ENCODE results near the gene MARCHF3.

Gene MARCHF3

GRCh38 chr5:126994485-126994884, 35.9 kb downstream of the MARCHF3 start:
- Histone ChIP-seq H3K4me3 (IDR thresholded peaks at IDR 0.05; ENCODE audit: insufficient read depth, low read depth, low read length) (no peak overlapping the region), H3K27ac (no peak overlapping the region), H3K27me3 (ENCODE audit: insufficient read depth, low read depth) (no peaks in the 10 kb centered on the region), H2AFZ (ENCODE audit: low read depth) (no peak overlapping the region), H3K36me3 (ENCODE audit: insufficient read depth) (no peaks in the 10 kb centered on the region), H4K20me1 (ENCODE audit: insufficient read depth) (no peaks in the 10 kb centered on the region), H3K79me2 (ENCODE audit: insufficient read depth, low read depth) (no peaks in the 10 kb centered on the region), H3K9ac (no peak overlapping the region), H3K4me2 (no peak overlapping the region), H3K4me1 (ENCODE audit: low read depth, poor library complexity, severe bottlenecking) (peaks cover 24% of the 10 kb centered on the region)
- no peak for TF ChIP-seq CTCF (conservative IDR thresholded peaks at IDR 0.05; ENCODE audit: low read depth, low read length)

- Histone ChIP-seq H3K27me3 (ENCODE audit: insufficient read depth, low read depth) (no peaks in the 10 kb centered on the region), H4K20me1 (ENCODE audit: insufficient read depth) (no peaks in the 10 kb centered on the region), H3K9ac (no peak overlapping the region), H3K4me3 (IDR thresholded peaks at IDR 0.05; ENCODE audit: insufficient read depth, low read depth, low read length) (no peak overlapping the region), H3K27ac (peak overlapping the region; percentile 5; the same call in 1 of the 2 replicates), H2AFZ (ENCODE audit: low read depth) (no peak overlapping the region), H3K36me3 (ENCODE audit: insufficient read depth) (no peaks in the 10 kb centered on the region), H3K4me2 (peak overlapping the region; percentile 23; the same call in 1 of the 2 replicates), H3K79me2 (ENCODE audit: insufficient read depth, low read depth) (no peaks in the 10 kb centered on the region), H3K4me1 (ENCODE audit: low read depth, poor library complexity, severe bottlenecking) (peaks cover 16% of the 10 kb centered on the region)
- TF ChIP-seq CTCF (conservative IDR thresholded peaks at IDR 0.05; ENCODE audit: low read depth, low read length): no peak
These were observed 42.3 kb downstream of the MARCHF3 start for GRCh38 chr5:126988021-126988569.

- Histone ChIP-seq H3K4me3 (IDR thresholded peaks at IDR 0.05; ENCODE audit: insufficient read depth, low read depth, low read length) (no peak overlapping the region), H2AFZ (ENCODE audit: low read depth) (no peak overlapping the region), H3K9ac (no peak overlapping the region), H3K36me3 (ENCODE audit: insufficient read depth) (no peaks in the 10 kb centered on the region), H3K4me2 (no peak overlapping the region), H4K20me1 (ENCODE audit: insufficient read depth) (no peaks in the 10 kb centered on the region), H3K27me3 (ENCODE audit: insufficient read depth, low read depth) (no peaks in the 10 kb centered on the region), H3K79me2 (ENCODE audit: insufficient read depth, low read depth) (no peaks in the 10 kb centered on the region), H3K4me1 (ENCODE audit: low read depth, poor library complexity, severe bottlenecking) (peaks cover 16% of the 10 kb centered on the region), H3K27ac (no peak overlapping the region)
- TF ChIP-seq CTCF (conservative IDR thresholded peaks at IDR 0.05; ENCODE audit: low read depth, low read length): no peak
These were observed 43.0 kb downstream of the MARCHF3 start for GRCh38 chr5:126987271-126987899.

GRCh38 chr5:126984632-126985031, 45.7 kb downstream of the MARCHF3 start:
- H3K4me3 ChIP-seq (IDR thresholded peaks at IDR 0.05; ENCODE audit: insufficient read depth, low read depth, low read length): no peak overlapping the region
- no peaks in the 10 kb centered on the region for H3K36me3 ChIP-seq (ENCODE audit: insufficient read depth)
- H4K20me1 ChIP-seq (ENCODE audit: insufficient read depth): no peaks in the 10 kb centered on the region
- no peak overlapping the region for H2AFZ ChIP-seq (ENCODE audit: low read depth)
- no peaks in the 10 kb centered on the region for H3K27me3 ChIP-seq (ENCODE audit: insufficient read depth, low read depth)
- H3K9ac ChIP-seq: no peak overlapping the region
- TF ChIP-seq CTCF (conservative IDR thresholded peaks at IDR 0.05; ENCODE audit: low read depth, low read length): no peak
- peaks cover 16% of the 10 kb centered on the region for H3K4me1 ChIP-seq (ENCODE audit: low read depth, poor library complexity, severe bottlenecking)
- no peak overlapping the region for H3K27ac ChIP-seq
- no peaks in the 10 kb centered on the region for H3K79me2 ChIP-seq (ENCODE audit: insufficient read depth, low read depth)
- H3K4me2 ChIP-seq: no peak overlapping the region
